Right lobe of liver (tissue), 4 donors: ENCODE measurements around the gene SERINC3.

Experiments used
- POLR2A ChIP-seq: fragments of 450-650 bp; IDR thresholded peaks from one replicate; pipeline ENCODE4 v1.6.1; 2017; ENCODE audit warnings: antibody characterized with exemption, mild to moderate bottlenecking
- TF ChIP-seq, protein P1 (sequence below), 4 donors: fragments of 200-600 bp in 3 of 4; fragments of 450-650 bp in 1 of 4; IDR thresholded peaks; one replicate each; pipeline versions ENCODE4 v1.5.1 to v1.8.0; 2016 to 2022; ENCODE audit warnings: antibody characterized with exemption in 4 of 4, mild to moderate bottlenecking in 2 of 4
- donor health status: DM: no; HTN: no; CAD: no.
- donor health status: DM: no; HTN: no; CAD: no.
- donor health status: DM: no; HTN: yes; CAD: no.

- peak; percentile 69 for TF ChIP-seq POLR2A
- TF ChIP-seq, protein P1, sequence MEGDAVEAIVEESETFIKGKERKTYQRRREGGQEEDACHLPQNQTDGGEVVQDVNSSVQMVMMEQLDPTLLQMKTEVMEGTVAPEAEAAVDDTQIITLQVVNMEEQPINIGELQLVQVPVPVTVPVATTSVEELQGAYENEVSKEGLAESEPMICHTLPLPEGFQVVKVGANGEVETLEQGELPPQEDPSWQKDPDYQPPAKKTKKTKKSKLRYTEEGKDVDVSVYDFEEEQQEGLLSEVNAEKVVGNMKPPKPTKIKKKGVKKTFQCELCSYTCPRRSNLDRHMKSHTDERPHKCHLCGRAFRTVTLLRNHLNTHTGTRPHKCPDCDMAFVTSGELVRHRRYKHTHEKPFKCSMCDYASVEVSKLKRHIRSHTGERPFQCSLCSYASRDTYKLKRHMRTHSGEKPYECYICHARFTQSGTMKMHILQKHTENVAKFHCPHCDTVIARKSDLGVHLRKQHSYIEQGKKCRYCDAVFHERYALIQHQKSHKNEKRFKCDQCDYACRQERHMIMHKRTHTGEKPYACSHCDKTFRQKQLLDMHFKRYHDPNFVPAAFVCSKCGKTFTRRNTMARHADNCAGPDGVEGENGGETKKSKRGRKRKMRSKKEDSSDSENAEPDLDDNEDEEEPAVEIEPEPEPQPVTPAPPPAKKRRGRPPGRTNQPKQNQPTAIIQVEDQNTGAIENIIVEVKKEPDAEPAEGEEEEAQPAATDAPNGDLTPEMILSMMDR (IDR thresholded peaks at IDR 0.05): peak; percentile 45 to 71 (median 70)
Observed at GRCh38 chr20:44448753-44449546, 72.9 kb downstream of the SERINC3 start.
